K562 (cell line): Measurements from ENCODE around the gene VPS13D. TPM values are rescaled to one million over a fixed set of nuclear protein-coding genes. Genes with fewer than 3 reads are reported as not detected.
A peak's percentile ranks its signal among the peaks of the same experiment; 100 is the strongest.

Source experiments
- ARNT ChIP-seq, 2 experiments: fragments of 450-650 bp; IDR thresholded peaks; 2 replicates each; pipeline ENCODE4 v1.6.1; 2016; ENCODE audit warnings: mild to moderate bottlenecking in 1 of 2
- EZH2 ChIP-seq: IDR thresholded peaks from 2 replicates; pipeline ENCODE4 v1.6.1; 2012; ENCODE audit warnings: low read depth, mild to moderate bottlenecking, inconsistent platforms, low read length, borderline replicate concordance
- GATAD2A ChIP-seq: fragments of 450-650 bp; IDR thresholded peaks from 2 replicates; pipeline ENCODE4 v1.6.1; 2017
- KAT8 ChIP-seq: fragments of 450-650 bp; IDR thresholded peaks from 2 replicates; pipeline ENCODE4 v1.6.1; 2016; ENCODE audit warnings: low read depth, mild to moderate bottlenecking
- MIER1 ChIP-seq: fragments of 450-650 bp; IDR thresholded peaks from 2 replicates; pipeline ENCODE4 v1.6.1; 2016; ENCODE audit warnings: antibody characterized with exemption, mild to moderate bottlenecking, low read depth
- POLR2AphosphoS5 ChIP-seq: IDR thresholded peaks from 2 replicates; pipeline ENCODE4 v1.6.1; 2011; ENCODE audit warnings: mild to moderate bottlenecking, low read depth, low read length, moderate library complexity; ENCODE audit not compliant: control insufficient read depth, insufficient read depth
- PRMT5 ChIP-seq: sonication (generic); formaldehyde crosslinking; IDR thresholded peaks from 2 replicates; pipeline ENCODE4 v1.5.0; 2020; ENCODE audit warnings: missing genetic modification reagents
- RAD21 ChIP-seq, 2 experiments: fragments of 250-450 bp in 1 of 2; fragments of 450-650 bp in 1 of 2; sonication (Bioruptor Pico) in 1 of 2; formaldehyde crosslinking in 1 of 2; IDR thresholded peaks in 1 of 2; conservative IDR thresholded peaks in 1 of 2; 2 replicates each; pipeline versions ENCODE4 v1.4.0 to v1.8.0; 2020 to 2022; ENCODE audit warnings: mild to moderate bottlenecking in 2 of 2, moderate library complexity in 1 of 2
- RBM39 ChIP-seq: fragments of 200-400 bp; formaldehyde crosslinking; optimal IDR thresholded peaks from 2 replicates; pipeline ENCODE3; 2018; ENCODE audit warnings: low read depth, low read length
- TAF9B ChIP-seq: fragments of 450-650 bp; IDR thresholded peaks from 2 replicates; pipeline ENCODE4 v1.6.1; 2018; ENCODE audit warnings: mild to moderate bottlenecking; ENCODE audit not compliant: partially characterized antibody
- ZFP1 ChIP-seq: fragments of 450-650 bp; formaldehyde crosslinking; IDR thresholded peaks from 2 replicates; pipeline ENCODE4 v1.4.0; 2020; ENCODE audit warnings: mild to moderate bottlenecking, mixed read lengths
- ZNF174 ChIP-seq: fragments of 250-450 bp; sonication (Bioruptor Pico); IDR thresholded peaks from 2 replicates; pipeline ENCODE4 v1.4.0; 2020; ENCODE audit warnings: mild to moderate bottlenecking
- ZNF316 ChIP-seq: fragments of 450-650 bp; IDR thresholded peaks from 2 replicates; pipeline ENCODE4 v1.6.1; 2016
- ZNF764 ChIP-seq: fragments of 250-450 bp; sonication (Bioruptor Pico); IDR thresholded peaks from 2 replicates; pipeline ENCODE4 v1.4.0; 2020; ENCODE audit warnings: low read depth, mild to moderate bottlenecking, moderate library complexity
- ZSCAN32 ChIP-seq: fragments of 450-650 bp; formaldehyde crosslinking; IDR thresholded peaks from 2 replicates; pipeline ENCODE4 v1.4.0; 2020; ENCODE audit warnings: mild to moderate bottlenecking, moderate library complexity
- polyA plus RNA-seq, 8 experiments: library from polyadenylated mRNA; depleted of rRNA in 4 of 8; stranded (reverse) in 5 of 8; unstranded in 3 of 8; fragments of >200 nt; fragmentation: Nextera tagmentation in 2 of 8; fragmentation: Illumina TruSeq in 1 of 8; extraction: Ambion mirVana in 2 of 8; extraction: Trizol in 1 of 8; gene quantifications; 2 replicates each; pipeline versions ENCODE4 v1.2.1 to v1.2.3, GENCODE V29; 2011 to 2014; ENCODE audit warnings: inconsistent platforms in 1 of 8, missing spikeins in 1 of 8
- total RNA-seq, 7 experiments: library from RNA; depleted of rRNA in 6 of 7; stranded (reverse); fragments of >200 nt in 6 of 7; fragmentation: Illumina TruSeq in 2 of 7; extraction: Trizol in 2 of 7; gene quantifications; 2 replicates each; pipeline versions ENCODE4 v1.2.1 to v1.2.3, GENCODE V29; 2011 to 2021; ENCODE audit warnings: low replicate concordance in 1 of 7
- TF ChIP-seq, protein P1 (sequence below): fragments of 250-450 bp; sonication (Bioruptor Pico); IDR thresholded peaks from 2 replicates; pipeline ENCODE4 v1.4.0; 2020; ENCODE audit warnings: mild to moderate bottlenecking, moderate library complexity, borderline replicate concordance
- TF ChIP-seq, protein P2 (sequence below): sonication (generic); formaldehyde crosslinking; IDR thresholded peaks from 2 replicates; pipeline ENCODE4 v1.8.0; 2022; ENCODE audit warnings: mild to moderate bottlenecking, missing genetic modification reagents
- TF ChIP-seq, protein P3 (sequence below): sonication (generic); formaldehyde crosslinking; IDR thresholded peaks from 2 replicates; pipeline ENCODE4 v1.8.1; 2023; ENCODE audit warnings: mild to moderate bottlenecking, missing genetic modification reagents
- TF ChIP-seq, protein P4 (sequence below): fragments of 450-650 bp; IDR thresholded peaks from one replicate; pipeline ENCODE4 v1.6.1; 2018; ENCODE audit warnings: mild to moderate bottlenecking, moderate library complexity; ENCODE audit not compliant: partially characterized antibody

The VPS13D gene
- total and polyA plus RNA-seq, 9 of the 15 experiments (the other 6 are each of a cell fraction or from before 2014, with no cell fraction given) = 6.1 to 51.5 (median 38.5) TPM

DNA sequence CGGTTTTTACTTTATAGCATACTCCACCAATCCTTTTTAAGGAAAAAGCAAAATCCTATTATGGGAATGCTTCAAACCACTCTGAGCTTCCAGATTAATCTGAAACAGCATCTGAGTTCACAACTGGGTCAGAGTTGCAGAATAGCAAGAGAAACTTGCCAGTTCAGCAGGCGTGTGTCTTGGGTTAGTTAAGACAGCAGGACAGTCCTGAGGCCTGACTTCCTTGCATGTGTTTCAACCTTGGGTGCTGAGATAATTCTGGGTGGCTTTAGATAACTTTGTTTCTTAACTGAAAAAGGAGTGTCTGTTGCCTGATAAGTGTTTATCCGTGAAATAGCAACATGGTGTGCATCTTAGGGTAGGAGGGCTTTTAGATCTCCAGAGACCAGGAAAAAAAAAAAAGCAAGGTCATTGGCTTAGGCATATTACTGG is 218.9 kb downstream of the VPS13D start (continued):
- TF ChIP-seq, protein P1, sequence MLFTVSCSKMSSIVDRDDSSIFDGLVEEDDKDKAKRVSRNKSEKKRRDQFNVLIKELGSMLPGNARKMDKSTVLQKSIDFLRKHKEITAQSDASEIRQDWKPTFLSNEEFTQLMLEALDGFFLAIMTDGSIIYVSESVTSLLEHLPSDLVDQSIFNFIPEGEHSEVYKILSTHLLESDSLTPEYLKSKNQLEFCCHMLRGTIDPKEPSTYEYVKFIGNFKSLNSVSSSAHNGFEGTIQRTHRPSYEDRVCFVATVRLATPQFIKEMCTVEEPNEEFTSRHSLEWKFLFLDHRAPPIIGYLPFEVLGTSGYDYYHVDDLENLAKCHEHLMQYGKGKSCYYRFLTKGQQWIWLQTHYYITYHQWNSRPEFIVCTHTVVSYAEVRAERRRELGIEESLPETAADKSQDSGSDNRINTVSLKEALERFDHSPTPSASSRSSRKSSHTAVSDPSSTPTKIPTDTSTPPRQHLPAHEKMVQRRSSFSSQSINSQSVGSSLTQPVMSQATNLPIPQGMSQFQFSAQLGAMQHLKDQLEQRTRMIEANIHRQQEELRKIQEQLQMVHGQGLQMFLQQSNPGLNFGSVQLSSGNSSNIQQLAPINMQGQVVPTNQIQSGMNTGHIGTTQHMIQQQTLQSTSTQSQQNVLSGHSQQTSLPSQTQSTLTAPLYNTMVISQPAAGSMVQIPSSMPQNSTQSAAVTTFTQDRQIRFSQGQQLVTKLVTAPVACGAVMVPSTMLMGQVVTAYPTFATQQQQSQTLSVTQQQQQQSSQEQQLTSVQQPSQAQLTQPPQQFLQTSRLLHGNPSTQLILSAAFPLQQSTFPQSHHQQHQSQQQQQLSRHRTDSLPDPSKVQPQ (CRISPR knock-in tag) = no peak
- TF ChIP-seq KAT8 = no peak
- peak; percentile 99 to 100 for TF ChIP-seq ARNT (IDR thresholded peaks at IDR 0.05)
- peak; percentile 100 for TF ChIP-seq POLR2AphosphoS5
- TF ChIP-seq GATAD2A = peak; percentile 95
- peak; percentile 90; the same call in 1 of the 2 replicates for TF ChIP-seq EZH2
- no peak for TF ChIP-seq ZNF764 (CRISPR knock-in tag)
- peak; percentile 92 for TF ChIP-seq TAF9B
- TF ChIP-seq, protein P2, sequence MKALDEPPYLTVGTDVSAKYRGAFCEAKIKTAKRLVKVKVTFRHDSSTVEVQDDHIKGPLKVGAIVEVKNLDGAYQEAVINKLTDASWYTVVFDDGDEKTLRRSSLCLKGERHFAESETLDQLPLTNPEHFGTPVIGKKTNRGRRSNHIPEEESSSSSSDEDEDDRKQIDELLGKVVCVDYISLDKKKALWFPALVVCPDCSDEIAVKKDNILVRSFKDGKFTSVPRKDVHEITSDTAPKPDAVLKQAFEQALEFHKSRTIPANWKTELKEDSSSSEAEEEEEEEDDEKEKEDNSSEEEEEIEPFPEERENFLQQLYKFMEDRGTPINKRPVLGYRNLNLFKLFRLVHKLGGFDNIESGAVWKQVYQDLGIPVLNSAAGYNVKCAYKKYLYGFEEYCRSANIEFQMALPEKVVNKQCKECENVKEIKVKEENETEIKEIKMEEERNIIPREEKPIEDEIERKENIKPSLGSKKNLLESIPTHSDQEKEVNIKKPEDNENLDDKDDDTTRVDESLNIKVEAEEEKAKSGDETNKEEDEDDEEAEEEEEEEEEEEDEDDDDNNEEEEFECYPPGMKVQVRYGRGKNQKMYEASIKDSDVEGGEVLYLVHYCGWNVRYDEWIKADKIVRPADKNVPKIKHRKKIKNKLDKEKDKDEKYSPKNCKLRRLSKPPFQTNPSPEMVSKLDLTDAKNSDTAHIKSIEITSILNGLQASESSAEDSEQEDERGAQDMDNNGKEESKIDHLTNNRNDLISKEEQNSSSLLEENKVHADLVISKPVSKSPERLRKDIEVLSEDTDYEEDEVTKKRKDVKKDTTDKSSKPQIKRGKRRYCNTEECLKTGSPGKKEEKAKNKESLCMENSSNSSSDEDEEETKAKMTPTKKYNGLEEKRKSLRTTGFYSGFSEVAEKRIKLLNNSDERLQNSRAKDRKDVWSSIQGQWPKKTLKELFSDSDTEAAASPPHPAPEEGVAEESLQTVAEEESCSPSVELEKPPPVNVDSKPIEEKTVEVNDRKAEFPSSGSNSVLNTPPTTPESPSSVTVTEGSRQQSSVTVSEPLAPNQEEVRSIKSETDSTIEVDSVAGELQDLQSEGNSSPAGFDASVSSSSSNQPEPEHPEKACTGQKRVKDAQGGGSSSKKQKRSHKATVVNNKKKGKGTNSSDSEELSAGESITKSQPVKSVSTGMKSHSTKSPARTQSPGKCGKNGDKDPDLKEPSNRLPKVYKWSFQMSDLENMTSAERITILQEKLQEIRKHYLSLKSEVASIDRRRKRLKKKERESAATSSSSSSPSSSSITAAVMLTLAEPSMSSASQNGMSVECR = no peak; the same call in 1 of the 2 replicates
- no peak for TF ChIP-seq ZFP1 (CRISPR knock-in tag)
- TF ChIP-seq PRMT5 (CRISPR knock-in tag) = no peak
- TF ChIP-seq RAD21 (CRISPR knock-in tag; conservative IDR thresholded peaks at IDR 0.05 in 1 of 2, IDR thresholded peaks at IDR 0.05 in 1 of 2) = peak; percentile 33 to 52; a peak in 2 of 4 replicates
- peak; percentile 92 for TF ChIP-seq ZNF316
- TF ChIP-seq, protein P3, sequence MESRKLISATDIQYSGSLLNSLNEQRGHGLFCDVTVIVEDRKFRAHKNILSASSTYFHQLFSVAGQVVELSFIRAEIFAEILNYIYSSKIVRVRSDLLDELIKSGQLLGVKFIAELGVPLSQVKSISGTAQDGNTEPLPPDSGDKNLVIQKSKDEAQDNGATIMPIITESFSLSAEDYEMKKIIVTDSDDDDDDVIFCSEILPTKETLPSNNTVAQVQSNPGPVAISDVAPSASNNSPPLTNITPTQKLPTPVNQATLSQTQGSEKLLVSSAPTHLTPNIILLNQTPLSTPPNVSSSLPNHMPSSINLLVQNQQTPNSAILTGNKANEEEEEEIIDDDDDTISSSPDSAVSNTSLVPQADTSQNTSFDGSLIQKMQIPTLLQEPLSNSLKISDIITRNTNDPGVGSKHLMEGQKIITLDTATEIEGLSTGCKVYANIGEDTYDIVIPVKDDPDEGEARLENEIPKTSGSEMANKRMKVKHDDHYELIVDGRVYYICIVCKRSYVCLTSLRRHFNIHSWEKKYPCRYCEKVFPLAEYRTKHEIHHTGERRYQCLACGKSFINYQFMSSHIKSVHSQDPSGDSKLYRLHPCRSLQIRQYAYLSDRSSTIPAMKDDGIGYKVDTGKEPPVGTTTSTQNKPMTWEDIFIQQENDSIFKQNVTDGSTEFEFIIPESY = 0 out of 2 replicates have a peak, but pooled peaks have one; percentile 19
- TF ChIP-seq, protein P4, sequence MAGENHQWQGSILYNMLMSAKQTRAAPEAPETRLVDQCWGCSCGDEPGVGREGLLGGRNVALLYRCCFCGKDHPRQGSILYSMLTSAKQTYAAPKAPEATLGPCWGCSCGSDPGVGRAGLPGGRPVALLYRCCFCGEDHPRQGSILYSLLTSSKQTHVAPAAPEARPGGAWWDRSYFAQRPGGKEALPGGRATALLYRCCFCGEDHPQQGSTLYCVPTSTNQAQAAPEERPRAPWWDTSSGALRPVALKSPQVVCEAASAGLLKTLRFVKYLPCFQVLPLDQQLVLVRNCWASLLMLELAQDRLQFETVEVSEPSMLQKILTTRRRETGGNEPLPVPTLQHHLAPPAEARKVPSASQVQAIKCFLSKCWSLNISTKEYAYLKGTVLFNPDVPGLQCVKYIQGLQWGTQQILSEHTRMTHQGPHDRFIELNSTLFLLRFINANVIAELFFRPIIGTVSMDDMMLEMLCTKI = no peak
- TF ChIP-seq RBM39 = no peak
- TF ChIP-seq ZNF174 (CRISPR knock-in tag) = no peak
- TF ChIP-seq MIER1 = no peak
- no peak for TF ChIP-seq ZSCAN32 (CRISPR knock-in tag)
